Measurements from ENCODE around the gene SORL1-AS1.

DNA sequence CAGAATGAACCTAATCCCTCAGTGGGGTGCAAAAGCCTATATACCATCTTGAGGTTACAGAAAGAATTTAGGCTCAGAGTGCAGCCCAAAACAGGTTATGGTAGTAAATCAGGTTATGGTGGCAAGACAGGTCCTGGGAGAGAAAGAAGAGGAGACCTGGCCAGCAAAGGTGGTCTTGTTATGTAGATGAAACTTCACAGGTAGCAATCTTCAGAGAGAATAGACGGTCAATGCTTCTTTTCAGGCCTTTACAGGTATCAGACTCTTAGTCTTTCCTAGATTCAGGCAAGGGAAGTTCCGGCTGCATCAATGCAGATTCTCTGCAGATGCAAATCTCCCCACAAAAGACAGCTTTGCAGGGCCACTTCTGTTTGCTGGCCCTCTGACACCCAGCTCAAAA, 46.5 kb downstream of the SORL1-AS1 start:
- TF ChIP-seq RXRA (IDR thresholded peaks at IDR 0.05; ENCODE audit: borderline replicate concordance, low read depth) (no peak), TCF12 (IDR thresholded peaks at IDR 0.05) (no peak)
- TF ChIP-seq, protein P1, sequence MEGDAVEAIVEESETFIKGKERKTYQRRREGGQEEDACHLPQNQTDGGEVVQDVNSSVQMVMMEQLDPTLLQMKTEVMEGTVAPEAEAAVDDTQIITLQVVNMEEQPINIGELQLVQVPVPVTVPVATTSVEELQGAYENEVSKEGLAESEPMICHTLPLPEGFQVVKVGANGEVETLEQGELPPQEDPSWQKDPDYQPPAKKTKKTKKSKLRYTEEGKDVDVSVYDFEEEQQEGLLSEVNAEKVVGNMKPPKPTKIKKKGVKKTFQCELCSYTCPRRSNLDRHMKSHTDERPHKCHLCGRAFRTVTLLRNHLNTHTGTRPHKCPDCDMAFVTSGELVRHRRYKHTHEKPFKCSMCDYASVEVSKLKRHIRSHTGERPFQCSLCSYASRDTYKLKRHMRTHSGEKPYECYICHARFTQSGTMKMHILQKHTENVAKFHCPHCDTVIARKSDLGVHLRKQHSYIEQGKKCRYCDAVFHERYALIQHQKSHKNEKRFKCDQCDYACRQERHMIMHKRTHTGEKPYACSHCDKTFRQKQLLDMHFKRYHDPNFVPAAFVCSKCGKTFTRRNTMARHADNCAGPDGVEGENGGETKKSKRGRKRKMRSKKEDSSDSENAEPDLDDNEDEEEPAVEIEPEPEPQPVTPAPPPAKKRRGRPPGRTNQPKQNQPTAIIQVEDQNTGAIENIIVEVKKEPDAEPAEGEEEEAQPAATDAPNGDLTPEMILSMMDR (IDR thresholded peaks at IDR 0.05): no peak

Data from SK-N-SH (cell line).